Activated CD8-positive, alpha-beta memory T cell treated with anti-CD3 and anti-CD28 coated beads for 36 hours (primary cell): ENCODE measurements around the gene CCNI. TPM values are rescaled to one million over a fixed set of nuclear protein-coding genes. Genes with fewer than 3 reads are reported as not detected.

Experiments
- CTCF ChIA-PET: fragments of 350-600 bp; sonication (Branson Sonifier 250); formaldehyde crosslinking; loops from one replicate; lab custom pipeline; 2021; ENCODE audit warnings: antibody characterized with exemption; lab: Charles Lee
- POLR2A ChIA-PET: fragments of 350-600 bp; sonication (Branson Sonifier 250); formaldehyde crosslinking; loops from one replicate; lab custom pipeline; 2021; ENCODE audit warnings: antibody characterized with exemption; lab: Charles Lee
- total RNA-seq, 2 experiments: library from RNA; stranded (reverse); gene quantifications; one replicate each; pipeline ENCODE4 v1.2.3, GENCODE V29; 2021

The CCNI gene
- total RNA-seq, result 100 to 1,000 TPM; 203 to 209 TPM

- ChIA-PET CTCF (no interaction called here), POLR2A (interaction anchor here (0.5 kb wide), 1 partner anchor 323 kb away, joined by 3 read pairs; no protein-coding TSS in a partner anchor)
These were observed at the start of gene CCNI for GRCh38 chr4:77075869-77076799. Gene CCNI, minus strand, starts transcription at chr4:77075989. Its CDS starts 9,627 bp downstream, at chr4:77066362.

GRCh38 chr4:77124576-77124975 lies 48.8 kb upstream of the CCNI start:
- ChIA-PET CTCF (no interaction called here), POLR2A (no interaction called here)

- CTCF ChIA-PET, result interaction anchor here (0.6 kb wide), 1 partner anchor 53 kb away, joined by 3 read pairs; no protein-coding TSS in a partner anchor
- POLR2A ChIA-PET, result no interaction called here
These were observed 47.6 kb upstream of the CCNI start for GRCh38 chr4:77123411-77123810.

GRCh38 chr4:77122656-77123055 lies 46.9 kb upstream of the CCNI start:
- POLR2A ChIA-PET, result no interaction called here
- CTCF ChIA-PET, result interaction anchor here (0.6 kb wide), 1 partner anchor 53 kb away, joined by 3 read pairs; no protein-coding TSS in a partner anchor

- ChIA-PET CTCF (no interaction called here), POLR2A (no interaction called here)
These were observed 46.0 kb upstream of the CCNI start for GRCh38 chr4:77121736-77122240.

GRCh38 chr4:77120886-77121508 lies 45.2 kb upstream of the CCNI start:
- POLR2A ChIA-PET, result no interaction called here
- CTCF ChIA-PET, result no interaction called here

GRCh38 chr4:77117721-77118120 lies 41.9 kb upstream of the CCNI start:
- CTCF ChIA-PET, result no interaction called here

GRCh38 chr4:77113069-77113468 lies 37.3 kb upstream of the CCNI start:
- CTCF ChIA-PET, result no interaction called here
- POLR2A ChIA-PET, result no interaction called here

More at GRCh38 chr4:77117721-77118120, 41.9 kb upstream of the CCNI start:
- POLR2A ChIA-PET, result no interaction called here

GRCh38 chr4:77110730-77111129 lies 34.9 kb upstream of the CCNI start:
- ChIA-PET CTCF (interaction anchor here (1.7 kb wide), 1 partner anchor 15 kb away, joined by 4 read pairs; no protein-coding TSS in a partner anchor), POLR2A (no interaction called here)

GRCh38 chr4:77104791-77105540 lies 29.2 kb upstream of the CCNI start:
- ChIA-PET POLR2A (interaction anchor here (0.6 kb wide), 2 partner anchors 46 to 497 kb away, joined by 3 to 5 read pairs; no protein-coding TSS in a partner anchor), CTCF (interaction anchor here (0.7 to 1.2 kb wide), 2 partner anchors 10 to 33 kb away, joined by 3 read pairs; no protein-coding TSS in a partner anchor)

GRCh38 chr4:77104388-77104787 lies 28.6 kb upstream of the CCNI start:
- POLR2A ChIA-PET, result interaction anchor here (0.6 kb wide), 1 partner anchor 497 kb away, joined by 3 read pairs; no protein-coding TSS in a partner anchor
- CTCF ChIA-PET, result interaction anchor here (0.7 to 1.3 kb wide), 3 partner anchors 9 to 99 kb away, joined by 3 to 4 read pairs (median 3); no protein-coding TSS in a partner anchor

GRCh38 chr4:77100234-77100633 lies 24.4 kb upstream of the CCNI start:
- POLR2A ChIA-PET, result no interaction called here
- CTCF ChIA-PET, result no interaction called here

- ChIA-PET CTCF (interaction anchor here (4.4 kb wide), 1 partner anchor 106 kb away, joined by 25 read pairs; no protein-coding TSS in a partner anchor), POLR2A (no interaction called here)
These were observed 21.8 kb upstream of the CCNI start for GRCh38 chr4:77097611-77098010.

- ChIA-PET CTCF (interaction anchor here (0.6 to 4.4 kb wide), 13 partner anchors 9 to 443 kb away, joined by 3 to 25 read pairs (median 3); no protein-coding TSS in a partner anchor), POLR2A (no interaction called here)
These were observed 19.5 kb upstream of the CCNI start for GRCh38 chr4:77095101-77095821.

- POLR2A ChIA-PET, result no interaction called here
- CTCF ChIA-PET, result interaction anchor here (0.8 to 4.4 kb wide), 4 partner anchors 104 to 109 kb away, joined by 3 to 25 read pairs (median 7); no protein-coding TSS in a partner anchor
These were observed 18.7 kb upstream of the CCNI start for GRCh38 chr4:77094496-77094895.

- CTCF ChIA-PET, result interaction anchor here (0.6 kb wide), 1 partner anchor 136 kb away, joined by 3 read pairs; no protein-coding TSS in a partner anchor
- POLR2A ChIA-PET, result interaction anchor here (0.6 kb wide), 1 partner anchor 20 kb away, joined by 3 read pairs; no protein-coding TSS in a partner anchor
These were observed 17.6 kb upstream of the CCNI start for GRCh38 chr4:77093401-77093800.

GRCh38 chr4:77092975-77093374 lies 17.2 kb upstream of the CCNI start:
- ChIA-PET POLR2A (interaction anchor here (0.6 kb wide), 1 partner anchor 19 kb away, joined by 3 read pairs; no protein-coding TSS in a partner anchor), CTCF (interaction anchor here (0.6 kb wide), 1 partner anchor 136 kb away, joined by 3 read pairs; no protein-coding TSS in a partner anchor)

GRCh38 chr4:77089866-77090265 lies 14.1 kb upstream of the CCNI start:
- CTCF ChIA-PET, result interaction anchor here (0.8 kb wide), 1 partner anchor 13 kb away, joined by 3 read pairs; no protein-coding TSS in a partner anchor

More at GRCh38 chr4:77089866-77090265, 14.1 kb upstream of the CCNI start:
- POLR2A ChIA-PET, result no interaction called here
